ENCODE data around the gene CYB561. TPM values are rescaled to one million over a fixed set of nuclear protein-coding genes. Genes with fewer than 3 reads are reported as not detected.
A peak's percentile ranks its signal among the peaks of the same experiment; 100 is the strongest.

CYB561 gene
- total RNA-seq, 1 experiment from 2014 or later = 20.7 TPM

GRCh38 chr17:63478814-63479494, 32.8 kb upstream of the CYB561 start:
- H3K27me3 Mint-ChIP-seq (ENCODE audit: low read depth) = peaks cover 37% of the 10 kb centered on the region
- no peaks in the 10 kb centered on the region for H3K36me3 Mint-ChIP-seq (ENCODE audit: insufficient read depth in 1 of 3, low read depth in 3 of 3)
- Histone ChIP-seq H3K79me1 (ENCODE audit: insufficient read depth, low read depth, low read length, poor library complexity, severe bottlenecking) (no peaks in the 10 kb centered on the region), H2AFZ (ENCODE audit: low read length) (no peak overlapping the region), H2BK5ac (ENCODE audit: insufficient read length, low read length) (no peak overlapping the region), H2BK20ac (ENCODE audit: low read depth, low read length, poor library complexity, severe bottlenecking) (no peak overlapping the region), H2BK12ac (ENCODE audit: insufficient read length, low read depth, low read length) (no peak overlapping the region), H3K14ac (ENCODE audit: insufficient read depth, low read length) (no peak overlapping the region), H4K91ac (ENCODE audit: insufficient read length, low read depth, low read length) (no peak overlapping the region), H3K27me3 (ENCODE audit: insufficient read depth, low read length) (no peaks in the 10 kb centered on the region; the same call in 1 of the 2 replicates), H4K20me1 (ENCODE audit: control insufficient read depth, insufficient read depth, insufficient read length) (no peaks in the 10 kb centered on the region), H3K23ac (ENCODE audit: insufficient read length, low read depth, low read length) (no peak overlapping the region), H2BK15ac (ENCODE audit: low read depth, low read length) (no peak overlapping the region), H4K8ac (replicated peaks; ENCODE audit: insufficient read length, low read depth, low read length) (no peak overlapping the region), H3K23me2 (ENCODE audit: insufficient read length, low read depth, low read length, poor library complexity, severe bottlenecking) (peaks cover 13% of the 10 kb centered on the region), H3K4ac (ENCODE audit: low read depth, low read length) (no peak overlapping the region), H3K18ac (ENCODE audit: insufficient read length, low read depth, low read length) (no peak overlapping the region), H2AK5ac (ENCODE audit: insufficient read length, low read length) (no peak overlapping the region), H3K27ac (ENCODE audit: insufficient read length, low read depth, low read length) (no peak overlapping the region), H3K9ac (ENCODE audit: extremely low read depth, insufficient read length, low read length) (no peak overlapping the region), H3T11ph (ENCODE audit: low read length) (no peak overlapping the region), H3K4me1 (ENCODE audit: insufficient read depth, low read length) (no peaks in the 10 kb centered on the region; the same call in 1 of the 2 replicates), H2BK120ac (ENCODE audit: low read depth, low read length, poor library complexity, severe bottlenecking) (no peak overlapping the region), H3K4me2 (ENCODE audit: insufficient read depth, insufficient read length, low read length) (no peak overlapping the region), H3K79me2 (ENCODE audit: insufficient read depth, low read length) (no peaks in the 10 kb centered on the region), H3K56ac (ENCODE audit: insufficient read length, low read depth, low read length) (no peak overlapping the region), H4K5ac (ENCODE audit: insufficient read length, low read depth, low read length) (no peak overlapping the region), H3K9me3 (ENCODE audit: control insufficient read depth, low read depth, low read length) (no peaks in the 10 kb centered on the region)
- H3K4me3 Mint-ChIP-seq = peak overlapping the region in 1 of 2 experiments; percentile 21; a peak in 2 of 5 replicates
- peaks cover 19 to 34% of the 10 kb centered on the region in 2 experiments for H3K4me1 Mint-ChIP-seq
- H3K27ac Mint-ChIP-seq = no peak overlapping the region; a peak in 1 of 7 replicates
- no peaks in the 10 kb centered on the region for H3K9me3 Mint-ChIP-seq
- peak; percentile 96 for DNase-seq
- TF ChIP-seq, protein P1, sequence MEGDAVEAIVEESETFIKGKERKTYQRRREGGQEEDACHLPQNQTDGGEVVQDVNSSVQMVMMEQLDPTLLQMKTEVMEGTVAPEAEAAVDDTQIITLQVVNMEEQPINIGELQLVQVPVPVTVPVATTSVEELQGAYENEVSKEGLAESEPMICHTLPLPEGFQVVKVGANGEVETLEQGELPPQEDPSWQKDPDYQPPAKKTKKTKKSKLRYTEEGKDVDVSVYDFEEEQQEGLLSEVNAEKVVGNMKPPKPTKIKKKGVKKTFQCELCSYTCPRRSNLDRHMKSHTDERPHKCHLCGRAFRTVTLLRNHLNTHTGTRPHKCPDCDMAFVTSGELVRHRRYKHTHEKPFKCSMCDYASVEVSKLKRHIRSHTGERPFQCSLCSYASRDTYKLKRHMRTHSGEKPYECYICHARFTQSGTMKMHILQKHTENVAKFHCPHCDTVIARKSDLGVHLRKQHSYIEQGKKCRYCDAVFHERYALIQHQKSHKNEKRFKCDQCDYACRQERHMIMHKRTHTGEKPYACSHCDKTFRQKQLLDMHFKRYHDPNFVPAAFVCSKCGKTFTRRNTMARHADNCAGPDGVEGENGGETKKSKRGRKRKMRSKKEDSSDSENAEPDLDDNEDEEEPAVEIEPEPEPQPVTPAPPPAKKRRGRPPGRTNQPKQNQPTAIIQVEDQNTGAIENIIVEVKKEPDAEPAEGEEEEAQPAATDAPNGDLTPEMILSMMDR (conservative IDR thresholded peaks at IDR 0.05) = peak; percentile 89
- no CpG with 5 or more reads among the region's 16 CpGs for WGBS (ENCODE audit: extremely low coverage, insufficient read length, low lambda C conversion rate)

All from H9 (cell line).